Measurements from ENCODE around the gene TMTC1.

DNA sequence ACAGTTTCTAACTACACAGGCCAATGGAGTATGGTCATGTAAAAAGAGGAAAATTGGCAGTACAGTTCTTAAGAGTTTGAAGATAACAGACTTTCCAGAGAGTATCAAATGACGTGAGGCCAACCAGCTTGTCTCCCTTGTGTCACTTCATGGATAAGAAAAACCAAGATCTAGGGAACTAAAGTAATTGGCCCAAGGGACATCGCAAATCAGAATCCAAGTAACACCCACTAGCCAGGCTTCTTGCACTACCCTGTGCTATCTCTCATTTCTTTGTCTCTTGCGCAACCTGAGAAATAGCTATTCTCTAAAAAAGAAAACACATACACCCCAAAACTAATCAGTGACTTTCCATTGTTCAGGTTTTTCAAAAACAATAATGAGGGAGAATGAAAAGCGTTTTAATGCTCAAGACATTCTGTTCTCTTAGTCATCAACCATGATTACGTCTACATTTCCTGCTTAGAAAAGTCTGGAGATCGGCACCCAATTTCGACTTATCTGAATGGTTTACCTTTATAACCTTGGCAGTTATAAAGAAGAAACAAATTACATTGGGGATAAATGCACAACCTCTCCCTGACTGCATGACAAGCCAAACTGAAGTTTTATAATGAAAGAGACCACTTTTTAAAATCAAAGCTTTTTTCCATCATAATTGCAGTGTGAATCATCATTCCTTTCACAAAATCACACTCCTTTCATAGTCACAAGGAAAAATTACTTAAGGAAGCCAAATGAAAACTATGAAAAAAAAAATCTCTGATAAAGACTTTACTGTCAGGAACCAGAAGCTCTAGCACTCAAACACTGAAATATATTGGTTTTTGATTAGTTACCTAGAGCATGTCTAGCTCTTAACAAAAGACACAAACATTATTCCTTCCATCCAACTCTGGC lies 42.1 kb downstream of the TMTC1 start:
- TF ChIP-seq GATA2 (IDR thresholded peaks at IDR 0.05; ENCODE audit: low read depth, low read length) (no peak), GATA3 (IDR thresholded peaks at IDR 0.05; ENCODE audit: low read depth, low read length) (no peak)

Measured in SH-SY5Y (cell line).